HG02571 (cell line): ENCODE measurements around the gene ACAP3.

Experiments
- ATAC-seq: cut with Tn5 transposase; IDR thresholded peaks from one replicate; pipeline ENCODE4 v1.9.1; 2021; ENCODE audit warnings: mild to moderate bottlenecking, moderate library complexity; ENCODE audit not compliant: unreplicated experiment

The ACAP3 gene

GRCh38 chr1:1290238-1290731 is 17.4 kb downstream of the ACAP3 start:
- ATAC-seq = no peak

GRCh38 chr1:1287288-1288110 is 20.2 kb downstream of the ACAP3 start:
- ATAC-seq = no peak

GRCh38 chr1:1286313-1287261 is 21.1 kb downstream of the ACAP3 start:
- ATAC-seq = no peak

GRCh38 chr1:1285611-1286311 is 22.0 kb downstream of the ACAP3 start:
- ATAC-seq = no peak

GRCh38 chr1:1285102-1285571 is 22.6 kb downstream of the ACAP3 start:
- ATAC-seq = no peak

- no peak for ATAC-seq
These were observed 23.3 kb downstream of the ACAP3 start for GRCh38 chr1:1284221-1285101.

- no peak for ATAC-seq
These were observed 23.9 kb downstream of the ACAP3 start for GRCh38 chr1:1283821-1284220.

- no peak for ATAC-seq
These were observed 24.7 kb downstream of the ACAP3 start for GRCh38 chr1:1282998-1283397.

- no peak for ATAC-seq
These were observed 26.0 kb downstream of the ACAP3 start for GRCh38 chr1:1281533-1282321.

- no peak for ATAC-seq
These were observed 26.8 kb downstream of the ACAP3 start for GRCh38 chr1:1280782-1281481.

- ATAC-seq = no peak
These were observed 28.7 kb downstream of the ACAP3 start for GRCh38 chr1:1279028-1279427.

GRCh38 chr1:1278620-1279019 is 29.1 kb downstream of the ACAP3 start:
- ATAC-seq = no peak

GRCh38 chr1:1275836-1276235 is 31.9 kb downstream of the ACAP3 start:
- ATAC-seq = no peak

GRCh38 chr1:1274931-1275431 is 32.7 kb downstream of the ACAP3 start:
- no peak for ATAC-seq

GRCh38 chr1:1274299-1274930 is 33.3 kb downstream of the ACAP3 start:
- no peak for ATAC-seq

GRCh38 chr1:1273512-1274298 is 34.0 kb downstream of the ACAP3 start, which contains the start of gene UBE2J2:
UBE2J2 (minus strand) TSS chr1:1273854; CDS start chr1:1267992, 5,862 bp downstream.
- ATAC-seq = peak; percentile 69

- no peak for ATAC-seq
These were observed 34.6 kb downstream of the ACAP3 start for GRCh38 chr1:1273209-1273511.
